ENCODE results near the gene PDGFA. TPM values are rescaled to one million over a fixed set of nuclear protein-coding genes. Genes with fewer than 3 reads are reported as not detected.
"Not testable (repeated sequence)": the region's sequence is repeated elsewhere in the genome, so short reads cannot be mapped to it uniquely, and the experiment has no call there.

PDGFA gene
- total RNA-seq, 2 donors from 2014 or later = 10.0 to 16.0 TPM

GRCh38 chr7:557558-557881 is 37.9 kb upstream of the PDGFA start:
- H3K36me3 Mint-ChIP-seq (ENCODE audit: insufficient read depth in 2 of 2) = peaks cover 4 to 9% of the 10 kb centered on the region in 2 donors
- no peak overlapping the region for H3K27ac Mint-ChIP-seq
- DNase-seq = no peak
- H3K4me3 Mint-ChIP-seq = no peak overlapping the region
- peaks cover 3% of the 10 kb centered on the region for H3K4me1 Mint-ChIP-seq (ENCODE audit: low read depth)
- H3K9me3 Mint-ChIP-seq = peaks cover 0 to 2% of the 10 kb centered on the region in 2 donors
- no peaks in the 10 kb centered on the region for H3K27me3 Mint-ChIP-seq (ENCODE audit: low read depth)
- no peak for ATAC-seq (replicated peaks in 1 of 2)

DNA sequence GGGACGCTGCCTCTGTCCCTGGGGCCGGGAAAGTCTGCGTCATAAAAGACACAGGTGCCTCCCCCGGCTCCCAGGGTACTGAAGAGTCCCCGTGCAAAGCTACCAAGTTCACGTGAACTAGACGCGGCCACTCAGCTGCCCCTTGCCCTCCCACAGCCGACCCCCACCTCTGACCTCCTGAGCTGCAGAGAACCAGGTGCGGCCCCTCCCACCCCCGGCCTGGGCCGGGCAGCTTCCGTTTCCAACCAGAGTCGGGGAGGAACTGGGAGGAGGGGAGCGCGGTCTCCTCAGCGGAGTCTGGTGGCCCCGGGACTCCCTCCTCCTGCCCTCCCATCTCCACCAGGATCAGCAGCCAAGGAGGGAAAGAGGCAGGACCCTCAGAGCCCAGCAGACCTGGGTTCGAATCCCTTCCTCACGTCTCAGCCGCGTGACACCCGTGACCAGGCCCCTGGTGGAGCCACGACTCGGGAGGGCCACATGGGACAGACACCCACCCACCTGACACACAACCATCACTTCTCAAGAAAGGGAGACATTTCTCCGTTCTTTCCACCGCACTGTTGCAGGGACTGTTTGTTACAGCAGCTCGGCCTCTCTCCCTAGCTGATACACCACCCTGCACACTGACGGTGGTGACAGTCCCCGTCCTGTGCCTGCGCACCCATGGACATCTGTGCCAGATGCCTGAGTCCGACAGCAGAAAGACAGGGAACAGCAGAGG is 37.4 kb upstream of the PDGFA start:
- no peak overlapping the region for H3K4me3 Mint-ChIP-seq
- no peak for ATAC-seq (replicated peaks in 1 of 2)
- DNase-seq = no peak
- no peaks in the 10 kb centered on the region for H3K27me3 Mint-ChIP-seq (ENCODE audit: low read depth)
- H3K9me3 Mint-ChIP-seq = peaks cover 0 to 2% of the 10 kb centered on the region in 2 donors
- no peaks in the 10 kb centered on the region for H3K4me1 Mint-ChIP-seq (ENCODE audit: low read depth)
- H3K27ac Mint-ChIP-seq = no peak overlapping the region
- peaks cover 4 to 7% of the 10 kb centered on the region in 2 donors for H3K36me3 Mint-ChIP-seq (ENCODE audit: insufficient read depth in 2 of 2)

GRCh38 chr7:556291-556826 is 36.7 kb upstream of the PDGFA start:
- Mint-ChIP-seq H3K27ac (no peak overlapping the region), H3K27me3 (ENCODE audit: low read depth) (no peaks in the 10 kb centered on the region), H3K4me3 (no peak overlapping the region), H3K36me3 (ENCODE audit: insufficient read depth in 2 of 2) (peaks cover 4 to 7% of the 10 kb centered on the region in 2 donors), H3K9me3 (peaks cover 0 to 2% of the 10 kb centered on the region in 2 donors), H3K4me1 (ENCODE audit: low read depth) (no peaks in the 10 kb centered on the region)
- DNase-seq = no peak
- ATAC-seq (replicated peaks in 1 of 2) = no peak

GRCh38 chr7:555551-556160 is 36.0 kb upstream of the PDGFA start:
- H3K27me3 Mint-ChIP-seq (ENCODE audit: low read depth) = no peaks in the 10 kb centered on the region
- DNase-seq (no peak), ATAC-seq (replicated peaks in 1 of 2) (no peak)
- no peaks in the 10 kb centered on the region for H3K36me3 Mint-ChIP-seq (ENCODE audit: insufficient read depth in 2 of 2)
- H3K4me3 Mint-ChIP-seq = no peak overlapping the region
- no peaks in the 10 kb centered on the region for H3K4me1 Mint-ChIP-seq (ENCODE audit: low read depth)
- no peaks in the 10 kb centered on the region for H3K9me3 Mint-ChIP-seq
- no peak overlapping the region for H3K27ac Mint-ChIP-seq

DNA sequence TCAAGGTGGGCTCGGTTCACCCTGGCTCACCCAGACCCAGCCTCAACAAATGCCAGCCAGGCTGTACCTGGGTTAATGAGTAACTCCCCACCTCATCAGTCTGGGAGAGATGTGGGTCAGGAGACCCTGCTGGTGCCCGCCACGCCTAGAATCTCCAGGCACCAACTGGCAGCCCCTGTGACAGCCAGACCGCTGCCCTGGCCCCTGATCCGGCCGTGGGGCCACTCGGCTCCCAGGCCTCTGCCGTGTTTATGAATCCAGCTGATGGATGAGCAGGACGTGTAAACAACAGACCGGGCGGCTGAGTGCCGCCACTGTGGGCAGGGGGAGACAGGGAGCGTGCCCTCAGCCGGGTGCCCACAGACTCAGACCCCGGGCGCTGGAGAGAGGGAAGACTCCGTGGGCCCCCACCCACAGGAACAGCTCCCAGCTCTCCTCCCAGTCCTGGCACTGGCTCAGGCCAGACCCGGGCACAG is 34.0 kb upstream of the PDGFA start:
- no peaks in the 10 kb centered on the region for H3K4me1 Mint-ChIP-seq (ENCODE audit: low read depth)
- H3K4me3 Mint-ChIP-seq = no peak overlapping the region
- ATAC-seq (replicated peaks in 1 of 2) = no peak
- no peaks in the 10 kb centered on the region for H3K9me3 Mint-ChIP-seq
- H3K36me3 Mint-ChIP-seq (ENCODE audit: insufficient read depth in 2 of 2) = peaks cover 0 to 1% of the 10 kb centered on the region in 2 donors
- no peak overlapping the region for H3K27ac Mint-ChIP-seq
- H3K27me3 Mint-ChIP-seq (ENCODE audit: low read depth) = no peaks in the 10 kb centered on the region
- no peak for DNase-seq

DNA sequence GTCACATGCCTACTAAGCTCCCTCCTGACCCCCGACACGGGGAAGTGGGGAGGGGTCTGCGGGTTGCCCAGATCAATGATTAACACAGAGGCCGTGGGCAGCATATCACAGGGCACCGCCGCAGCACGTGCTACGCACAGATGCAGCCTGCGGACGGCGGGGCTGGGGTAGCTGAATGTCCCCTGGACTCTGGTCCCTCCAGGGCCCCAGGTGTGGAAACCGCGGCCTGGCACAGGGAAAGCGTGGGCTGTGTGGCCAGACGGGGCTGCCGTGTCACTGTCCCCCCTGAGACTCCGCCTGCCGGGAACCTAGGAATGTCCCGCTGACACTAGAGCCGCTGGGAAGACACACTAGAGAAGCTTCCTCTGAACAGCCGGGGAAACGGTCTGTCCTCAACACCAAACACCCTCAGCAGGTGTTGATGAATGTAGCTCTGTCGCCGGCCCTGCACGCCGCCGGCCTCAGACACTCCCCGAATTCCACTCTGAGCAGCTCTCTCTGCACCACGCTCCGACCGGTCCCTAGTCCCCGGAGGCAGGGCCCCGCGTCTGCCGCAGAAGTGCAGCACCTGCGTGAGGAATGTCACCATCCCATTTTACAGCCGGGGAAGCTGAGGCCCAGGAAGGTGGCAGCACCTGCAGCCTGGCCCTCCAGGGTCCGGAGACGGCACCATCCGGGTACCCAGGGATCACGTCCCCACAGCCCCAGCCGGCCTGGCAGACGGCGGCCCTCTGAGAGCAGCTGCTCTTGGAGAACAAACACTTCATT is 33.4 kb upstream of the PDGFA start:
- no peak overlapping the region for H3K27ac Mint-ChIP-seq
- H3K36me3 Mint-ChIP-seq (ENCODE audit: insufficient read depth in 2 of 2) = peaks cover 0 to 2% of the 10 kb centered on the region in 2 donors
- no peaks in the 10 kb centered on the region for H3K27me3 Mint-ChIP-seq (ENCODE audit: low read depth)
- H3K4me3 Mint-ChIP-seq = no peak overlapping the region
- DNase-seq (no peak), ATAC-seq (replicated peaks in 1 of 2) (no peak)
- H3K4me1 Mint-ChIP-seq (ENCODE audit: low read depth) = no peaks in the 10 kb centered on the region
- H3K9me3 Mint-ChIP-seq = no peaks in the 10 kb centered on the region

- DNase-seq; H3K36me3 Mint-ChIP-seq (ENCODE audit: insufficient read depth in 2 of 2): not testable (repeated sequence)
Observed at GRCh38 chr7:552151-552867, 32.7 kb upstream of the PDGFA start.

GRCh38 chr7:551615-551970 is 31.9 kb upstream of the PDGFA start:
- not testable (repeated sequence) for DNase-seq; ATAC-seq (replicated peaks in 1 of 2); H3K27me3 Mint-ChIP-seq (ENCODE audit: low read depth); H3K36me3 Mint-ChIP-seq (ENCODE audit: insufficient read depth in 2 of 2); H3K4me3 Mint-ChIP-seq; H3K27ac Mint-ChIP-seq; H3K9me3 Mint-ChIP-seq; H3K4me1 Mint-ChIP-seq (ENCODE audit: low read depth)

More at GRCh38 chr7:552151-552867, 32.7 kb upstream of the PDGFA start:
- not testable (repeated sequence) for H3K27me3 Mint-ChIP-seq (ENCODE audit: low read depth); ATAC-seq (replicated peaks in 1 of 2); H3K9me3 Mint-ChIP-seq; H3K27ac Mint-ChIP-seq; H3K4me1 Mint-ChIP-seq (ENCODE audit: low read depth); H3K4me3 Mint-ChIP-seq

DNA sequence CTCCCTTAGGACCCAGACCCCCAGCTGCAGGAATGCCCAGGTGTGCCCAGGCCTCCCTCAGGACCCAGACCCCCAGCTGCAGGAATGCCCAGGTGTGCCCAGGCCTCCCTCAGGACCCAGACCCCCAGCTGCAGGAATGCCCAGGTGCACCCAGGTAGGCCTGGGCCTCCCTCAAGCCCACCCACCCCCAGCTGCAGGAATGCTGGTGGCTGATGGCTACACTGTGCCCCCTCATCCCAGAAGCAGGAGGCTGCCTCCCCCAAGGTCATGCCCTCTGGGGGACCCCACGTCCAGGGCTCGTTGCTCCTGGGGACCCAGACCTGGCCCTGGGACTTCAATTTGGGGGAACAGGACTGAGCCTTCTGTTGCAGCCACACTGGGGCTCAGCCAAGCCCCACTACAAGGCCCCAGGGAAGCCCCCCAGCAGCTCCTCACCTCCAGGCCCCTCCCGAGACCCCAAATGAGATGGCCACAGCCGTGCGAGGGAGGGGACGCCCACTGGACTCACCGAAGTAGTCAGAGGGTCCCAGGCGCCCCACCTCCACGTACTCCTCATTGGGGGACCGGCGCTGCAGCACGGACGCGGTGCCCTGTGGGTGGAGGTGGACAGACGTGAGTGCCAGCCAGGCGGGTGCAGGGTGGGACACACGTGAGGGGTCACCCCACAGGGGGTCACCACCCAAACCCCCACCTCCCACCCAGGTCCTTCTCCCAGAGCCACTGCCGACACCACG is 31.4 kb upstream of the PDGFA start:
- ATAC-seq (replicated peaks in 1 of 2) (no peak), DNase-seq (no peak)
- H3K4me1 Mint-ChIP-seq (ENCODE audit: low read depth) = no peaks in the 10 kb centered on the region
- no peaks in the 10 kb centered on the region for H3K27me3 Mint-ChIP-seq (ENCODE audit: low read depth)
- no peaks in the 10 kb centered on the region for H3K9me3 Mint-ChIP-seq
- H3K36me3 Mint-ChIP-seq (ENCODE audit: insufficient read depth in 2 of 2) = peaks cover 0 to 2% of the 10 kb centered on the region in 2 donors
- H3K4me3 Mint-ChIP-seq = no peak overlapping the region
- H3K27ac Mint-ChIP-seq = no peak overlapping the region

DNA sequence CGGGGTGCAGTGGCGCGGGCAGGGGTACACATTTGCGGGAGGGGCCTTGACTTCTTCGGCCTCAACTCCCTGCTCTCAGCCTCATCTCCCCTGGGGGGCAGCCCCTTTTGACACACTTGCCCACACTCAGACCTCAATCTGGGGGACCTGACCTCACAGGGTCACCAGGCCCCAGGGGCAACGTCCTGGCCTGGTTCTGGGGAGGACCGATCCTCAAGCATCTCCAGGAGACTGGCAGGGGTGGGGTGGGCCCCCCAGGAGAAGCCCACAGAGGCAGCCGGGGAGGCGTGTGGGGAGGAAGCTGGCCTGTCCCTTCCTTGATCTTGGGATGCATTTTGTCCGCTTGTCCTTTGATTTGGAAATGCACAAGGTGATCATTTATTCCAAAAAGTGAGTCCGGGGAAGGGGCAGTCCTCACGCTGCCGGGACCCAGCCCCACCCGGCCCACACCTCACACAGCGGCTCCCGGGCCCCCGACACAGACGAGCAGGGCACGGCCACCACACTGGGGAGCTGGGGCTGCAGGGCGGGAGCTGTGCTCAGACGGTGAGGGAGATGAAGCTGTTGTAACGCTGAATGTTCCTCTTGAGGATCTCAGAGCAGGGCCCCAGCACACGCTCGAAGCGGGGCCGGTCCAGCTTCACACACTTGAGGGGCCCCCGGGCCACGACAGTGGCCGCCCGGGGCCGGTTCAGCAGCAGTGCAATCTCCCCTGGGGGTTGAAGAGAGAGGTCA is 30.4 kb upstream of the PDGFA start:
- ATAC-seq (replicated peaks in 1 of 2) (no peak), DNase-seq (no peak)
- no peak overlapping the region for H3K27ac Mint-ChIP-seq
- H3K4me1 Mint-ChIP-seq (ENCODE audit: low read depth) = no peaks in the 10 kb centered on the region
- H3K27me3 Mint-ChIP-seq (ENCODE audit: low read depth) = no peaks in the 10 kb centered on the region
- no peaks in the 10 kb centered on the region for H3K9me3 Mint-ChIP-seq
- no peak overlapping the region for H3K4me3 Mint-ChIP-seq
- peaks cover 0 to 4% of the 10 kb centered on the region in 2 donors for H3K36me3 Mint-ChIP-seq (ENCODE audit: insufficient read depth in 2 of 2)

DNA sequence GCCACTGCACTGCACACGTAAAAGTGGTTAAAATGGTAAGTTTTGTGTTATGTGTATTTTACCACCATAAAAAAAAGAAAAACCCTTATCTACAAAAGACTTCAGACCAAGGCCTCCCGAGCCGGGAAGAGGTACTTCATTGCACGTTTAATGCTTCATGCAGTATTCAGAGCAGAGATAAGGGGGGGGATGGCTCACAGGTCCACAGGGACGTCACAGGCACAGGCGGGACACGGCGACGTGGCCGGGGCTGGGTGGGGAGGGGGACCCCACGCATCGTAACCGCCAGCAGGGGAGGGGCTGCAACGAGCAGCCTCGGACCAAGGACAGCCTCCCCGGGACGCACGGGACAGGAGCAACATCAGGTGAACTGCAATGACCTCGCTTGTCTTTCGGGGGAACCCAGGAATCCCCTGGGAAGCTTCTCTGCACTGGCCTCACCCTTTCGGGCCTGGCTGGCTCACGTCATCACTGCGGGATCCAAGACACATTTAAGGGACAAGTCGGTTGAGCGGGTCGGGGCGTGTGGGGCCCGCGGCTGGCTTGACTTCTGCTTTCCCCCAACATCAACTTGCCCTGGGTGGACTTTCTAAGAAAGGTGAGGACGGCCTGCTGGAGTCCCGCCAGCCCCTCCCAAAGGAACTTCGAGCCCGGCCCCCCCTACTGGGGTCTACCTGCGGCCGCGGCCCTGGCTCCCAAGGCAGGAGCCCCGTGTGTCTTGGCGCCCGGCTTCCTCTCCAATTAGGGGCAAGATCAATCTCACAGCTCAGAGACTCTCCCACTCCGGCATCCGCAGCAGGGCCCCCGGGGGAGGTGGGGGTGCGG is 29.6 kb upstream of the PDGFA start:
- Mint-ChIP-seq H3K4me3 (no peak overlapping the region), H3K4me1 (ENCODE audit: low read depth) (no peaks in the 10 kb centered on the region), H3K9me3 (no peaks in the 10 kb centered on the region), H3K27ac (no peak overlapping the region), H3K27me3 (ENCODE audit: low read depth) (no peaks in the 10 kb centered on the region), H3K36me3 (ENCODE audit: insufficient read depth in 2 of 2) (peaks cover 0 to 4% of the 10 kb centered on the region in 2 donors)
- ATAC-seq (replicated peaks in 1 of 2) = no peak
- DNase-seq = no peak

All from activated T-cell treated with anti-CD3 and anti-CD28 coated beads, Interleukin-2, amount 50 U/mL, for 72 hours (primary cell).